Neural cell (in vitro differentiated cells): ENCODE results near the gene PDHB.

Source experiments
- CTCF ChIP-seq: fragments of 450-650 bp; IDR thresholded peaks from 2 replicates; pipeline ENCODE4 v1.5.1; 2014; ENCODE audit warnings: antibody characterized with exemption, mild to moderate bottlenecking, moderate library complexity; ENCODE audit not compliant: poor library complexity, severe bottlenecking
- EP300 ChIP-seq: fragments of 450-650 bp; conservative IDR thresholded peaks from 2 replicates; pipeline ENCODE4 v1.6.1; 2014; ENCODE audit warnings: antibody characterized with exemption, mild to moderate bottlenecking, moderate library complexity; ENCODE audit not compliant: poor library complexity, severe bottlenecking
- EZH2 ChIP-seq: fragments of 200-600, 300-800 bp; shearing (Covaris generic), sonication (generic); IDR thresholded peaks from 2 replicates; pipeline ENCODE4 v1.6.1; 2014; ENCODE audit warnings: antibody characterized with exemption, low read length, borderline replicate concordance, mild to moderate bottlenecking; ENCODE audit not compliant: insufficient read depth, poor library complexity, severe bottlenecking
- POLR2AphosphoS5 ChIP-seq: IDR thresholded peaks from 2 replicates; pipeline ENCODE4 v1.6.1; 2012
- TF ChIP-seq, protein P1 (sequence below): IDR thresholded peaks from 2 replicates; pipeline ENCODE4 v1.6.1; 2012; ENCODE audit warnings: borderline replicate concordance

DNA sequence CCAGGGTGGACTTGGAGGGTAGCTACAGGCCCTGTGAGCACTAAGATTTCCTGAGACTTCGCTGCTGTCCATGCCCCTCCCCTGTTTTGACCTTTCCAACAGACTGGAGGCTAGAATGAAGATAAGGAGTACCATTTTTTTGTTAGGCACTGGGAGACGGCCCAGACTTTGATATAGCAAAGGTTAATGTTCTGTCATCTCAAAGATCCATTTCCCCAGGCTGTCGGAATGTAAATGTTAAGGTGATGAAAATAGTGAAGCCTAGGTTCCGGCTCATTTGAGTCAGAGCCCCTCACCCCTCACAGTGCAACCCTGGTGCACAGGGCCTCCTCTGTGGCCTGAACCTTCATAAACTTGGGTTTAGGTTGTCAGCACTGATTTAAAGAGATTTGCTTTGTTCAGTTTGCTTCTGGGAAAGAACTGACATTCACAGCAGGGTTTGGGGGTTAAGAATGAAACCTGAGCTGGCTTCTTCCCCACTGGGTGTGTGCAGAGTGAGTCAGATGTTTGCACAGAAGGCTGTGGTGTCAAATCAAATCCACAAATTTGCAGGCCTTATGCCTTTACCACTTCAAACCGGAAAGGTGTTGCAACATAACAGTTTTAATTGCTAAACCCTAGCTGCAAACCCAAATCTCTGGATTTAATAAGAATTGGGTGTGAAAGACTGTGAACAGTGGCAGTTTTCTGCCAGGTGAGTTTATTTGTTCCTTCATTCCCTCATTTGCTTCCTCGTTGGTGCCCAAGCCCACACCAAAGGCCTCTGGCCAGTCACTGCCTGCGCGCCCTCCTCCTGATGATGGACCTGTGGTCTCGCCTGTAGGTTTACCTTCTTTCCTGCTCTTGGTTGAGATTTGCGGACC, 37.6 kb upstream of the PDHB start:
- TF ChIP-seq POLR2AphosphoS5, result no peak
- TF ChIP-seq CTCF, result no peak
- no peak for TF ChIP-seq EZH2
- TF ChIP-seq EP300, result no peak
- TF ChIP-seq, protein P1, sequence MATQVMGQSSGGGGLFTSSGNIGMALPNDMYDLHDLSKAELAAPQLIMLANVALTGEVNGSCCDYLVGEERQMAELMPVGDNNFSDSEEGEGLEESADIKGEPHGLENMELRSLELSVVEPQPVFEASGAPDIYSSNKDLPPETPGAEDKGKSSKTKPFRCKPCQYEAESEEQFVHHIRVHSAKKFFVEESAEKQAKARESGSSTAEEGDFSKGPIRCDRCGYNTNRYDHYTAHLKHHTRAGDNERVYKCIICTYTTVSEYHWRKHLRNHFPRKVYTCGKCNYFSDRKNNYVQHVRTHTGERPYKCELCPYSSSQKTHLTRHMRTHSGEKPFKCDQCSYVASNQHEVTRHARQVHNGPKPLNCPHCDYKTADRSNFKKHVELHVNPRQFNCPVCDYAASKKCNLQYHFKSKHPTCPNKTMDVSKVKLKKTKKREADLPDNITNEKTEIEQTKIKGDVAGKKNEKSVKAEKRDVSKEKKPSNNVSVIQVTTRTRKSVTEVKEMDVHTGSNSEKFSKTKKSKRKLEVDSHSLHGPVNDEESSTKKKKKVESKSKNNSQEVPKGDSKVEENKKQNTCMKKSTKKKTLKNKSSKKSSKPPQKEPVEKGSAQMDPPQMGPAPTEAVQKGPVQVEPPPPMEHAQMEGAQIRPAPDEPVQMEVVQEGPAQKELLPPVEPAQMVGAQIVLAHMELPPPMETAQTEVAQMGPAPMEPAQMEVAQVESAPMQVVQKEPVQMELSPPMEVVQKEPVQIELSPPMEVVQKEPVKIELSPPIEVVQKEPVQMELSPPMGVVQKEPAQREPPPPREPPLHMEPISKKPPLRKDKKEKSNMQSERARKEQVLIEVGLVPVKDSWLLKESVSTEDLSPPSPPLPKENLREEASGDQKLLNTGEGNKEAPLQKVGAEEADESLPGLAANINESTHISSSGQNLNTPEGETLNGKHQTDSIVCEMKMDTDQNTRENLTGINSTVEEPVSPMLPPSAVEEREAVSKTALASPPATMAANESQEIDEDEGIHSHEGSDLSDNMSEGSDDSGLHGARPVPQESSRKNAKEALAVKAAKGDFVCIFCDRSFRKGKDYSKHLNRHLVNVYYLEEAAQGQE, result no peak
